HG02884 (cell line): ENCODE data around the gene SH3BP2.
A peak's percentile ranks its signal among the peaks of the same experiment; 100 is the strongest.
"Not testable (repeated sequence)": the region's sequence is repeated elsewhere in the genome, so short reads cannot be mapped to it uniquely, and the experiment has no call there.

Experiments used
- ATAC-seq: cut with Tn5 transposase; IDR thresholded peaks from one replicate; pipeline ENCODE4 v1.9.1; 2021; ENCODE audit warnings: mild to moderate bottlenecking, moderate library complexity; ENCODE audit not compliant: unreplicated experiment

Gene SH3BP2

DNA sequence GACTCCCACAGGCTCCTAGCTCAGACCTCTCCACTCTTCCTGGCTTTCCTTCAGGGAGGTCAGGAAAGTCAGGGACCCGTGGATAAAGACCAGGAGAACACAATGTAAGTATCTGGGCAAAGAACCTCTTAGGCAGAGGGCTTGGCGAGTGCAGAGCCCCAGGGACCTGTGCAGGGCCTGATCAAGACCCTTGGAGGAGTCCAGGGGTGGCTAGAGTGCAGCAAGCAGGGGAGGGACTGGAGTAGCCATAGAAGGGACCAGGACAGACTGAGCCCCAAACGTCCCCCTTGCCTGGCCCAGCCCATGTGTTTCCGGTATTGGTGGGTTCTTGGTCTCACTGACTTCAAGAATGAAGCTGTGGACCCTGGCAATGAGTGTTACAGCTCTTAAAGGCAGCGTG, 30.8 kb upstream of the SH3BP2 start:
- ATAC-seq = no peak

DNA sequence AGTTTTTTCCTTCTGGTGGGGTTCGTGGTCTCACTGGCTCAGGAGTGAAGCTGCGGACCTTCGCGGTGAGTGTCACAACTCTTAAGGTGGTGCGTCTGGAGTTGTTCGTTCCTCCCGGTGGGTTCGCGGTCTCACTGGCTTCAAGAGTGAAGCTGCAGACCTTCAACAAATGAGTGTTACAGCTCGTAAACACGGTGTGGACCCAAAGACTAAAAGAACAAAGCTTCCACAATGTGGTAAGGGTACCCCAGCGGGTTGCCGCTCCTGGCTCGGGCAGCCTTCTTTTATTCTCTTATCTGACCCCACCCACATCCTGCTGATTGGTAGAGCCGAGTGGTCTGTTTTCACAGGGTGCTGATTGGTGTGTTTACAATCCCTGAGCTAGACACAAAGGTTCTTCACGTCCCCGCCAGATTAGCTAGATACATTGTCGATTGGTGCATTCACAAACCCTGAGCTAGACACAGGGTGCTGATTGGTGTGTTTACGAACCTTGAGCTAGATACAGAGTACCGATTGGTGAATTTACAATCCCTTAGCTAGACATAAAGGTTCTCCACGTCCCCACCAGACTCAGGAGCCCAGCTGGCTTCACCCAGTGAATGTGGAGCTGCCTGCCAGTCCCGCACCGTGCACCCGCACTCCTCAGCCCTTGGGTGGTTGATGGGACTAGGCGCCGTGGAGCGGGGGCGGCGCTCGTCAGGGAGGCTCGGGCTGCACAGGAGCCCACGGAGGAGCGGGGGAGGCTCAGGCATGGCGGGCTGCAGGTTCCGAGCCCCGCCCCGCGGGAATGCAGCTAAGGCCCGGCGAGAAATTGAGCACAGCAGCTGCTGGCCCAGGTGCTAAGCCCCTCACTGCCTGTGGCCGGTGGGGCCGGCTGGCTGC, 30.2 kb upstream of the SH3BP2 start:
- ATAC-seq = not testable (repeated sequence)

DNA sequence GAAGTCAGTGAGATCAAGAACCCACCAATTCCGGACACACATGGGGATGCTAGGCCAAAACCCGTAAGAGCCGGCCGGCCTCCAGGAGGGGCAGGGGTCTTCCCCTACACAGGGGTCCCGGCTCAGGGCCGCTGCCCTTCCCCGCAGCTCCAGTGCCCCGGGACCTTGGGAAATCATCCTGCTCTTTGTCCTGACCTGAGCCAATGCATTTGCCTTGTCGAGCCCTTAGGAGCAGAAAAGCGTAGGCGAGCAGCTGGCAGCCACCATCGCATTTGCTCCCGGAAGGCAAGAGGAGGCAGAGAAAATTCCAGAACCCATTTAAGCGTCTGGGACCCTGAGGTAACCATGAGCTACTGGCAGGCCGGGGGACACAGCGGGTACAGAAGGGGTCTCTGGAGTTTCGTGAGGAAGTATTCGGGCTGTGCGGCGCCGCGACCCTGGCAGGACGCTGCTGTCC, 29.3 kb upstream of the SH3BP2 start:
- ATAC-seq = no peak

DNA sequence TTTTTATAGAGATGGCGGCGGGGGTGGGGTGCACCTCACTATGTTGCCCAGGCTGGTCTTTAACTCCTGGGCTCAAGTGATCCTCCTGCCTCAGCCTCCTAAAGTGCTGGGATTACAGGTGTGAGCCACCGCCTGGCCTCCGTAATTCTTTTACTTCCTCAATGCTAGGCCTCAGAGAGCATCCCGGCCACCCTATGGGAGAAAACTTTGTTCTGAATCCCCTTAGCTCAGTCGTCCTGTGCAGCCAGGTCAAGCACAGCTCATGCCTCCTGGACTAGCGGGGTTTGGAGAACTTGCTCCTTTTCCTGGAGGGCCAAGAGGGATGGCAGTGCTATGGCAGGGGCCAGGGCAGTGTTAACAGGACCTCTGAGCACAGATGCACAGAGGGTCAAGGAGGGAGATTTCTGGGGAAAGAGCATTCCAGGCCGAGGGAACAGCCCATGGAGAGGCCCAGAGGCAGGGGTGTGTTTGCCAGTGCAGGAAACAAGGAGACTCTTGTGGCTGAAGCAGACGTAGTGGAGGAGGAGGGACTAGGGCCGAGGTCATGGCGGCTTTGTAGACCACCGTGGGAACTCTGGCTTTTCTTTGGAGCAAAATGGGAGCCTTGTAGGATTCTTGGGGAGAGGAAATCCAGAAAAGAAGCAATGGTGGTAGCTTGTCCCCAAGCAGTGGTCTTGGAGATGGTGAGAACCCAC, 26.9 kb upstream of the SH3BP2 start:
- no peak for ATAC-seq

DNA sequence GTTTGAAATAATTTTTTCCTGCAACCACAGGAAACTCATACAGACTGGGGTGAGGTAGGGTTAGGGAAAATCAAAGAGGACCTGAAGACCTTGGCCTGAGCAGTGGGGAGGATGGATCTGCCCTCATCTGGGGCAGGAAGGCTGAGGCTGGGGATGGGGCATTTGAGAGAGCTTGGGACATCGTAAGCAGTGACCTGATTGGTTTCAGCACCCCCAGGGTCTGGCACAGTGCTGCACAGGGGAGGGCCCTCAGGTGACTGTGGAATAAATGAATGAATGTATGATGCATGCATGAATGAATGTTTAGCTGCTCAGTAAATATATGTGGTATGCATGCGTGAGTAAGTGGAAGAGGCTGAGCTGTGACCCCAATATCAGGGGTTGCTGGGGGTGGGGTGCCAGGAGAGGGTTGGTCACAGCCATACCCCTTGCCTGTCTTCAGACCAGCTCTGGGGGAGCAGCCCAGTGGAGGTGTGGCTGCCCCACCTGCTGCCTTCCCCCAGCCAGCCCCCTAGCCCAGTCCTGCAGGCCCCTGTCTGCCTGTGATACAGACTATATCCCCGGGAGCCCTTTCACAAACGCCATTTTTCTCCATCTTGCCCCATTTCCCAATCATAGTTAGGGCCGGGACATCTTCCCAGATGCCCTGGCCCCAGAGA, 25.7 kb upstream of the SH3BP2 start:
- ATAC-seq = no peak

DNA sequence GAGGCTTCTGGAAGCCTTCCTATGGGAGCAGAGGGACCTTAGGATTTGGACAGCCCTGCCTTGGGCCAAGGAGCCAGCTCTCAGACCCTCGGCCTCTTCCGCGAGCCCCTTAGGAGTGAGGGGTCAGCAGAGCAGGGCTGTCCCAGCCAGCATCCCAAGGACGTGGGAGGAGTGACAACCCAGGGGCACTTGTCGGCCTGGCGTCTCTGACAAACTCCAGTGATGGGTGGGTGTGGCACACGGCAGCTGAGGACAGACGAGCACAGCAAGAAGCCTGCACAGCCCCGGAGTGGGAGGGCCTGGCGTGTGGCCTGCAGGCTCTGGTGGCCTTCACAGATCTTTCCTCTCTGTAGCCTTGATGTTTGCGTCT, 25.2 kb upstream of the SH3BP2 start:
- no peak for ATAC-seq

DNA sequence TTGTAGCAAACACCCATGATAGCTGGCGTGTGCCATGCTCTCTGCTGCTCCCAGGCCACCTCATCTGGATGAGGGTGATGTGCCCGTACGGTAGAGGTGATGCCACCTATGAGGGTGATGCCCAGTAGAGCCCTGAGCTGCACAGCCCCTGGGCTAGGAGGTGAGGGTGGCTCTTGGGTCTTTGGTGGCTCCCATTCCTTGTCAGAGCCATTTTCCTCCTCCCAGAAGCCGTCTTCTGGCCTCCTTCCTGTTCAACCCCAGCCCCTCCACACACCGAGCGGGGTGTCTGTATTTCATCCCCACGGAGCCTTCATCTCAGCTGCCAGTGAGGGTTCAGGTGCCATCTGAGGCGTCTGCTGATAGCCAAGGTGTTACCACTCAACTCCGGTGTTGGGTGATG, 24.8 kb upstream of the SH3BP2 start:
- no peak for ATAC-seq

DNA sequence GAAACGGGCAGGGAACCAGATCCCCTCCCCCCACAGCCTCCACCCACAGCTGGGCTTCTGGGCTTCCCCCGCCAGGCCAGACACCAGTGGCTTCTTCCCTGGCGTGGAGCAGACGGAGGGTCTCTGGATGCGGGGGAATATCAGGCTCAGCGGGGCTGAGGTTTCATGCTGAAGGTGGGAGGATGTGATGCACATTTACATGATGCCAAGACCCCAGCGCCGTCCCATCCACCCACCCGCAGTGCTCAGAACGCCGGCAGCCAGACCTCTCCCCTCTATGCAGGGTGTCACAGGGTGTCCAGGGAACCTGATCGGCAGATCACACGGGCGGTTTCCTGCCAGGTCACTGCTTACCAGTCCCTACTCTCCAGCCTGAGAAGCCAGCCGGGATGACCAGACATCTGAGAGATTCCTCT, 24.0 kb upstream of the SH3BP2 start:
- no peak for ATAC-seq

DNA sequence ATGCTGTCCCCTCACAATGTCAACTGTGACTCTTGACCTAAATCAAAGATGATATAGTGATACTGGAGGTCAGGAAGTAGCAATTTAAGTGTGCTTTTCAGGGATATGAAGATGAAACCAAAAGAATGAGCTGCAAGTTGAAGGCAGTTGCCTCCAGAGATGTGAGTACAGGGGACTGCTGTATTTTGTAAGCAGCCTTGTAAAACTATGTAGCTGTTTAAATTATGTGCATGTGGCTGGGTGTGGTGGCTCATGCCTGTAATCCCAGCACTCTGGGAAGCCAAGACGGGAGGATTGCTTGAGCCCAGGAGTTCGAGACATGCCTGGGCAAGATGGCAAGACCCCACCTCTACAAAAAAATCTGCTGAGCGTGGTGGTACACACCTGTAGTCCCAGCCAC, 21.6 kb upstream of the SH3BP2 start:
- no peak for ATAC-seq

DNA sequence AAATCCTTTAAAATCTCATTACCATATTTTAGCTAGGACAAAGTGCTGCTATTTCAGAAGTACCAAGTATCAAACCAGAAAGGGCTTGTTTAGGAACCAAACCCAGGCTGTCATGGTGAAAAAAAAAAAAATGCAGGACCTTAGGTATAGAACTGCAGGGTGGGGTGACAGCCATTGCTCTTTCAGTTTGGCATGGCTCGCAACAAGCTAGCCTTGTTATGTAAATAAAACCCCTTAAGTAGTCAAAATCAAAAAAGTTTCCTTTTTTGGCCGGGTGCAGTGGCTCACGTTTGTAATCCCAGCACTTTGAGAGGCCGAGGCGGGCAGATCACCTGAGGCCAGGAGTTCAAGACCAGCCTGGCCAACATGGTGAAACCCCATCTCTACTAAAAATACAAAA, 12.2 kb upstream of the SH3BP2 start:
- not testable (repeated sequence) for ATAC-seq

DNA sequence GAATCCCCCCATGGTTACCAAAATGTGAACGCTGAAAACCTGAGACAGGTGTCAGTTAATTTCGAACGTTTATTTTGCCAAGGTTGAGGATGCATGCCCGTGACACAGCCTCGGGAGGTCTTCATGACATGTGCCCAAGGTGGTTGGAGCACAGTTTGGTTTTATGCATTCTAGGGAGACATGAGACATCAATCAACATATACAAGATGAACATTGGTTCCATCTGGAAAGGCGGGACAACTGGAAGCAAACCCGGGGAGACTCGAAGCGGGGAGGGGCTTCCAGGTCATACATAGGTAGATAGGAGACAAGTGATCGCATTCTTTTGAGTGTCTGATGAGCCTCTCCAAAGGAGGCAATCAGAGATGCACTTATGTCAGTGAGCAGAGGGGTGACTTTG, 11.0 kb upstream of the SH3BP2 start:
- no peak for ATAC-seq

DNA sequence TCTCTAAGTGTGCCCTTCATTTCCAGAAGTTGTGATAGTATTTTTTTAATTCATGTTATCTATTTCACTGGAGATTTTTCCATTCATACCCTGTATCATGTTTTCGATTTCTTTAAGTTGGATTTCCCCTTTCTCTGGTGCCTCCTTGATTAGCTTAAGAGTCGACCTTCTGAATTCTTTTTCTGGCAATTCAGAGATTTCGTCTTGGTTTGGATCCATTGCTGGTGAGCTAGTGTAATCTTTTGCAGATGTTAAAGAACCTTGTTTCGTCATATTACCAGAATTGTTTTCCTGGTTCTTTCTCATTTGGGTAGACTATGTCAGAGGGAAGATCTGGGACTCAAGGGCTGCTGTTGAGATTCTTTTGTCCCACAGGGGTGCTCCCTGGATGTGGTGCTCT, 9.1 kb upstream of the SH3BP2 start:
- no peak for ATAC-seq

DNA sequence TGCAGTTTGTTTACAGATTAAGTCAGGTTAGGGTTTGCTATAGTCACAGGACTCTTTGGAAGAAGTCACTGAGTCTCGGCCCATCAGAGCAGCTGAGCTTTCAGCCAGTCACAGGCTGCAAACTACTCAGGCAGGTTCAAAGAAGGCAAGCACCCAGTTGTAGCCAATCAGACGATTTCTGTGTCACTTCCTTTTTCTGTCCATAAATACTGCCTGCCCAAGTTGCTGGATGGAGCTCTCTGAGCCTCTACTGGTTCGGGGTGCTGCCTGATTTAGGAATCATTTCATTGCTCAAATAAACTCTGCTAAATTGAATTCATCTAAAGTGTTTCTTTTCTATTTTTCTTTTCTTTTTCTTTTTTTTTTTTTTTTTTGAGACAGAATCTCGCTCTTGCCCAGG, 7.3 kb upstream of the SH3BP2 start:
- ATAC-seq = no peak

DNA sequence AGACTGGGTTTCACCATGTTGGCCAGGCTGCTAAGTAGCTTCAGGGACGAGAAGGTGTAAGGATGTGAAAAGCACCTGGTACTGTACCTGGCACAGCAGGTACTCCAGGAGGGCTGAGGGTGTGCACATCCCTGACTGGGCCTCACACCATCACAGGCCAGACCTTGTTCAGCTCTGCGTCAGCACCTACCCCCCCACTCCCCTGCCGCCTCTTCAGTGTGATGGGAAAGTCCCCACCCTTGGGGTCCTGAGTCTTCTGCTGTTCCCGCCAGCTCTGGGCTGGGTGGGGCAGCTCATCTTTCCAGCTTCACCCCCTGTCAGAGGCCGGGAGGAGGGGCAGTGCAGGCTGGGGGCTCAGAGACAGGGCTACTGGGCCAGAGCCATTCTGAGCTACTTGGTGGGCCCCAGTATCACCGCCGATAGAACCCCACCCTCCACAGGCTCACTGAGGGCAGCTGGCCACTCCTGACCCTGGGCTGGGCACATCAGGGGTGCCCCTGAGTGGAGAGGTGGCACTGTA, 6.7 kb upstream of the SH3BP2 start:
- ATAC-seq = no peak

DNA sequence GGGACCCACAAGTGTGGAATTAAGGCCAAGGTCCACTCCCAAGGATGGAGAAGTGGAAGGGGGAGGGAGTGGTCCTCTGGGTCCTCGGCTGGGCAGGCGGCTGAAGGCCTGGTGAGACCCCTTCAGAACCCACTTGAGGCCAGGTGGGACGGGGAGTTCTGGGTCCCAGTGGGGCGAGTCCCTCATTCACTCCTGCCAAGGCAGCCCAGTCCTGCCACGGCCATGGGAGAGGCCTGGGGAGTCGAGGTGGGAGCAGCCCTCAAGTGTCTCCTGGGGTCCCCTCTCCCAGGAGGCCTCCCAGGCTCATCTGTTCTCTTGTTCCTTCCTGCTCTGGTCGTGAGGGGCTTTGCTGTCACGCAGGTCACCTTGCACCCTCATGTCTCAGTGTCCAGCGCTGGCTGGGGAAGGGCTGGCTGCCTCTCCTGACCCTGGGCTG, 6.1 kb upstream of the SH3BP2 start:
- ATAC-seq = peak; percentile 5

DNA sequence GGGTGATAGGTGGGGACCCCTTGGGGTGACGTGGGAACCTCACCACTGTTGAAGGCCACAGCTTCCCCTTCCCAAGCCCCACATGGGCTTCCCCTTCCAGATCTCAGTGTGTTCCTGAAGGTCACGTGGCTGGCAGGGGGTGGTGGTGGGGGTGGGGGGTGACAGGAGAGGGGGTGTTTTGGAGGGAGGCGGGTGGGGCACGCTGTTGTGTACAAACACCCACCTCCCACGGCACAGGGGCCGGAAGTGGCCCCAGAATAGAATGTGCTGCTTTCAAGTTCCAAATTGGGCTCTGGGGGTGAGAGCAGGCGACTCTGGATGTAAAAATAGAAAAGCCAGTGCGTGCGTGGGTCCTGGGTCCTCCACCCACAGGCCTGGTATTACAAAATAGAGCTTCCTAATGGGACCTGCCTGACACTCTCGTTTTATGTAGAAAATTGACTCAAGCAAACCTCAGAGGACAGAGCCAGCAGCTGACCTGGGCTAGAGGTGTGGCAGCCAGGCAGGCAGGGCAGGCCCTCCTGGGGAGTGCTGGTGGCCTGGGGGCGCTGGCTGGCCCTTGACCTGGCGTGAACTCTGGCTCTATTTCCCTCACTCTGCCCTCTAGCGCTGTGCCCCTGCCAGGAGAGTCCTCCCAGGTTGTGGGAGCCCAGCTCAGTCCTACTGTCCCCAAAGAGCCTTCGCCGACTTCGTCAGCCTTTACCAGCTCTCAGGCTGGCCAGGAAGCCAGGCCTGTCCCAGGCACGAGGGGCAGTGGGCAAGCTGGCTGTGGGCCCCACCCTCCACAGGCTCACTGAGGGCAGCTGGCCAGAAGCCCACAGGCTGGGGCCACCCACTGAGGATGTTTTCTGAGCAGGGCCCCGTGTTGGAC, 5.4 kb upstream of the SH3BP2 start:
- ATAC-seq = peak; percentile 70

DNA sequence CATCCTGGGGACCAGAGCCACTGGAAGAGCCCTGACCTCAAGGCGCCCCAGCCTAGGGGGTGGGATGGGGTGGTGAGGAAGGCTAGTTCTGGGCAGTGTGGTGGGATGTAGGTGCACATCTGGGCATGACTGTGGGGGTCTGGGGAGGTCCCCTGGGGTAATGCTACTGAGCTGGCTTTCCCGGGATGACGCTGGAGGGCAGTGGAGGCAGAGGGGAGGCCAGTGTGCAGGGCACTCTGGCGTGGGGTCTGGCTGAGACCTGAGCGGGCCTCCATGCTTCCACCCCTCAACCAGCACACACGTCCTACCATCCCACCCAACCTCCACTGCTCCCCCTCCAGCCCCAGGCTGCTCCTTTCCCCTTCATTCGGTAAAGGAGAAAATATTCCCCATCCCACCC, 4.8 kb upstream of the SH3BP2 start:
- ATAC-seq = no peak

DNA sequence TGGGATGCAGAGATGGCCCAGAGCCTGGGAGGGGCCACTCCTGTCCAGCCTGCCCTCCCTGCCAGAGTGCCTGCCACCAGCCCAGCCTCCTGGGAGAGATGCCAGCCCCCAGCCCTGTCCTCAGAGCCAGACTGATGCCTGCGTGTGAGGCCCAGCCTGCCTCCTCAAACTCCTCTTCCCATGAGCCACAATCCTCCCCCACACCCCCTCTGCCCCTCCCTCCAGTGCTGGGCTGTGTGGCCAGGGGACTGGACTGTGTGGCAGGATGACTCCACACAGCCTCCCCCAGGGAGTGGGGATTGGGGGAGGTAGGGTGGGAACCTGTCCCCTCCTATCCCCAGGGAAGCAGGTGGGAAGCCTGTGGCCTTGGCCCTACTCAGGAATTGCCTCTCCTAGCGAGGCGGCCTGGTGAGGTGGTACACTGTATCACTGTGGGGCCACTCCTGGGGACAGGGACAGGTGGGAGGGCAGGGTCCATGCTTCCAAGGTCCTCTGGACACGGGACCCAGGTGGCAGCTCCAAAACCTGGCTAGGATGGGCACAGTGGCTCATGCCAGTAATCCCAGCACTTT, 4.3 kb upstream of the SH3BP2 start:
- no peak for ATAC-seq

DNA sequence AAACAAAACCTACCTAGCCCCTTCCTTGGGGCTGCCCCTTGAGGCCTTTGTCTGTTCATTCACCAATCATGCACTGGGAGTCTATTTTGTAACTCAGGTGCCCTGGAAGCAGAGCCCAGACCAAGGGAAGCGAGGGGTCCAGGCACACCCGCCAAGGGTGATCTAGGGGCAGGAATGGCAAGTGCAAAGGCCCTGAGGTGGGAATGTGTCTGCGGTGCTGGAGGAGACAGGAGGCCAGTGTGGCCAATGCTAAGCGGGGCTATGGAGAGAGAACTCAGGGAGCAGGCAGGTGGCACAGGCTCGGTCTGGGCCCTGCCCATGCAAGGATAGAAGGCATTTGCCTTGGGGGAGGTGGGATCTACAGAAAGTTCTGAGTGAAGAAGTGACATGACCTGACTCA, 3.5 kb upstream of the SH3BP2 start:
- no peak for ATAC-seq
